Measurements from ENCODE around the gene PLEKHH3. TPM values are rescaled to one million over a fixed set of nuclear protein-coding genes. Genes with fewer than 3 reads are reported as not detected.
A peak's percentile ranks its signal among the peaks of the same experiment; 100 is the strongest.

The PLEKHH3 gene
- total RNA-seq, 4 donors from 2014 or later: 38.7 to 58.4 (median 45.3) TPM

DNA sequence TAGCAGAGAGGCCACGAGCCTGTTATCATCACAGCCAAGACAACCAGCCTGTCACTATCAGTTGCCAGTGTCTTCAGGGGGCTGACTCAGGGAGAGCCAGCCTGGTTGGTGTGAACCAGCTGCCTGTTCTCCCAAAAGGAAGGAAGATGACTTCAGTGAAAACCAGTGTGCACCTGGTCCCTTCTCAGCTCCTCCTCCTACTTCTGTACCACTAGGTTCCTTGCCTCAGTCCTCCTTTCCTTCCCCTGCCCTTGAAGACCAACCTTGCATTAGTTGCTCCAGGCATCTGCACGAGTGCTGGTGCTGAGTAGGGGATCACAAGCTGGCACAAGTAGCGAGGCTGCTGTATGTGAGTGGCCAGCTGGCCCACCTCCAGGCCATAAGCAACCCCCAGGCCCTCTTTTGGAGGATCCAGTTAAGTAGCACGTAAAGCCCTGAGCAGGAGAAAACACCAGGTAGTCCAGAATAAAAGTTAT lies 58.8 kb downstream of the PLEKHH3 start:
- whole genome bisulfite sequencing: 51% methylated on average over 3 of the region's 4 CpGs
- H3K27me3 ChIP-seq: no peaks in the 10 kb centered on the region
- H3K27ac ChIP-seq: no peak overlapping the region
- TF ChIP-seq POLR2AphosphoS5 (IDR thresholded peaks at IDR 0.05) (no peak), EP300 (IDR thresholded peaks at IDR 0.05) (no peak), POLR2A (IDR thresholded peaks at IDR 0.05) (no peak)
- TF ChIP-seq, protein P1, sequence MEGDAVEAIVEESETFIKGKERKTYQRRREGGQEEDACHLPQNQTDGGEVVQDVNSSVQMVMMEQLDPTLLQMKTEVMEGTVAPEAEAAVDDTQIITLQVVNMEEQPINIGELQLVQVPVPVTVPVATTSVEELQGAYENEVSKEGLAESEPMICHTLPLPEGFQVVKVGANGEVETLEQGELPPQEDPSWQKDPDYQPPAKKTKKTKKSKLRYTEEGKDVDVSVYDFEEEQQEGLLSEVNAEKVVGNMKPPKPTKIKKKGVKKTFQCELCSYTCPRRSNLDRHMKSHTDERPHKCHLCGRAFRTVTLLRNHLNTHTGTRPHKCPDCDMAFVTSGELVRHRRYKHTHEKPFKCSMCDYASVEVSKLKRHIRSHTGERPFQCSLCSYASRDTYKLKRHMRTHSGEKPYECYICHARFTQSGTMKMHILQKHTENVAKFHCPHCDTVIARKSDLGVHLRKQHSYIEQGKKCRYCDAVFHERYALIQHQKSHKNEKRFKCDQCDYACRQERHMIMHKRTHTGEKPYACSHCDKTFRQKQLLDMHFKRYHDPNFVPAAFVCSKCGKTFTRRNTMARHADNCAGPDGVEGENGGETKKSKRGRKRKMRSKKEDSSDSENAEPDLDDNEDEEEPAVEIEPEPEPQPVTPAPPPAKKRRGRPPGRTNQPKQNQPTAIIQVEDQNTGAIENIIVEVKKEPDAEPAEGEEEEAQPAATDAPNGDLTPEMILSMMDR (IDR thresholded peaks at IDR 0.05): no peak
- peaks cover 13% of the 10 kb centered on the region for H3K4me1 ChIP-seq
- H3K9me3 ChIP-seq: no peaks in the 10 kb centered on the region
- DNase-seq (ENCODE audit: low spot score in 2 of 2): peak in 1 of 2 donors; percentile 32
- no peak overlapping the region for H3K4me3 ChIP-seq
- peaks cover 33% of the 10 kb centered on the region for H3K36me3 ChIP-seq

Other genes with a start within 250 kb of the PLEKHH3 start
- gene ATP6V0A1, start 218.1 kb downstream of the PLEKHH3 start, total RNA-seq: 100 to 1,000 TPM; 102 to 194 (median 142) TPM
- gene NAGLU, start 140.8 kb downstream of the PLEKHH3 start, total RNA-seq: 10 to 100 TPM; 19.8 to 40.1 (median 30.4) TPM
- gene HSD17B1, start 124.1 kb downstream of the PLEKHH3 start, total RNA-seq: 1 to 10 TPM; 1.2 to 8.8 (median 3.2) TPM
- gene COASY, start 114.8 kb downstream of the PLEKHH3 start, total RNA-seq: 10 to 100 TPM; 41.1 to 54.0 (median 46.0) TPM
- gene MLX, start 109.9 kb downstream of the PLEKHH3 start, total RNA-seq: 10 to 100 TPM; 34.7 to 62.5 (median 44.3) TPM
- 1 to 10 TPM; 2.3 to 4.0 (median 3.6) TPM for gene PSMC3IP, start 99.3 kb downstream of the PLEKHH3 start, total RNA-seq
- gene RETREG3, start 67.6 kb downstream of the PLEKHH3 start, total RNA-seq: 10 to 100 TPM; 87.9 to 97.0 (median 91.1) TPM
- gene TUBG1, start 67.3 kb downstream of the PLEKHH3 start, total RNA-seq: 10 to 100 TPM; 28.6 to 55.3 (median 54.2) TPM
- 10 to 100 TPM; 10.9 to 32.3 (median 12.7) TPM for gene TUBG2, start 17.7 kb downstream of the PLEKHH3 start, total RNA-seq
- gene CCR10, start 4.8 kb upstream of the PLEKHH3 start, total RNA-seq: 1 to 10 TPM in 2 of 4 donors, under 1 TPM in 2; 0.29 to 1.2 (median 0.85) TPM
- 1 to 10 TPM in 3 of 4 donors, under 1 TPM in 1; 0.79 to 3.3 (median 1.2) TPM for gene CNTNAP1, start 5.5 kb upstream of the PLEKHH3 start, total RNA-seq
- 100 to 1,000 TPM in 1 of 4 donors, 10 to 100 TPM in 3; 33.2 to 105 (median 51.0) TPM for gene EZH1, start 68.0 kb upstream of the PLEKHH3 start, total RNA-seq
- gene RAMP2, start 84.2 kb upstream of the PLEKHH3 start, total RNA-seq: 10 to 100 TPM in 3 of 4 donors, 1 to 10 TPM in 1; 5.2 to 21.8 (median 14.7) TPM
- gene VPS25, start 96.5 kb upstream of the PLEKHH3 start, total RNA-seq: 10 to 100 TPM; 49.1 to 66.5 (median 59.0) TPM
- 1 to 10 TPM in 1 of 4 donors, under 1 TPM in 2, not detected in 1; 0.40 to 1.1 (median 0.98) TPM for gene WNK4, start 103.6 kb upstream of the PLEKHH3 start, total RNA-seq
- gene COA3, start 121.7 kb upstream of the PLEKHH3 start, total RNA-seq: 10 to 100 TPM; 32.7 to 59.1 (median 49.5) TPM
- gene CNTD1, start 121.9 kb upstream of the PLEKHH3 start, total RNA-seq: under 1 TPM in 1 of 4 donors, not detected in 3; 0.42 TPM
- 100 to 1,000 TPM in 3 of 4 donors, 10 to 100 TPM in 1; 81.3 to 133 (median 104) TPM for gene BECN1, start 147.3 kb upstream of the PLEKHH3 start, total RNA-seq
- 100 to 1,000 TPM in 1 of 4 donors, 10 to 100 TPM in 3; 47.0 to 106 (median 82.8) TPM for gene PSME3, start 156.4 kb upstream of the PLEKHH3 start, total RNA-seq
- gene AOC2, start 167.6 kb upstream of the PLEKHH3 start, total RNA-seq: 1 to 10 TPM in 3 of 4 donors, under 1 TPM in 1; 0.64 to 5.5 (median 2.1) TPM
- gene AOC3, start 174.2 kb upstream of the PLEKHH3 start, total RNA-seq: 10 to 100 TPM in 2 of 4 donors, 1 to 10 TPM in 2; 7.6 to 12.7 (median 11.0) TPM
- gene G6PC1, start 223.8 kb upstream of the PLEKHH3 start, total RNA-seq: not detected

Measured in suprapubic skin (tissue), 4 donors.